Activated CD4-positive, alpha-beta T cell treated with anti-CD3 and anti-CD28 coated beads, Interleukin-2, Interleukin-6, amounts not matched to agents 100 ng/mL and 50 ng/mL, durations not matched to agents 16 hours and 8 hours (primary cell): Measurements from ENCODE around the gene AGTR1.
"Not testable (repeated sequence)": the region's sequence is repeated elsewhere in the genome, so short reads cannot be mapped to it uniquely, and the experiment has no call there.

Experiments
- DNase-seq: peaks from one replicate; pipeline ENCODE4 v3.0.0-alpha.2; 2020

The AGTR1 gene

GRCh38 chr3:148759430-148759829 is 61.7 kb downstream of the AGTR1 start:
- no peak for DNase-seq

- DNase-seq: no peak
These were observed 65.5 kb downstream of the AGTR1 start for GRCh38 chr3:148763156-148763680.

DNA sequence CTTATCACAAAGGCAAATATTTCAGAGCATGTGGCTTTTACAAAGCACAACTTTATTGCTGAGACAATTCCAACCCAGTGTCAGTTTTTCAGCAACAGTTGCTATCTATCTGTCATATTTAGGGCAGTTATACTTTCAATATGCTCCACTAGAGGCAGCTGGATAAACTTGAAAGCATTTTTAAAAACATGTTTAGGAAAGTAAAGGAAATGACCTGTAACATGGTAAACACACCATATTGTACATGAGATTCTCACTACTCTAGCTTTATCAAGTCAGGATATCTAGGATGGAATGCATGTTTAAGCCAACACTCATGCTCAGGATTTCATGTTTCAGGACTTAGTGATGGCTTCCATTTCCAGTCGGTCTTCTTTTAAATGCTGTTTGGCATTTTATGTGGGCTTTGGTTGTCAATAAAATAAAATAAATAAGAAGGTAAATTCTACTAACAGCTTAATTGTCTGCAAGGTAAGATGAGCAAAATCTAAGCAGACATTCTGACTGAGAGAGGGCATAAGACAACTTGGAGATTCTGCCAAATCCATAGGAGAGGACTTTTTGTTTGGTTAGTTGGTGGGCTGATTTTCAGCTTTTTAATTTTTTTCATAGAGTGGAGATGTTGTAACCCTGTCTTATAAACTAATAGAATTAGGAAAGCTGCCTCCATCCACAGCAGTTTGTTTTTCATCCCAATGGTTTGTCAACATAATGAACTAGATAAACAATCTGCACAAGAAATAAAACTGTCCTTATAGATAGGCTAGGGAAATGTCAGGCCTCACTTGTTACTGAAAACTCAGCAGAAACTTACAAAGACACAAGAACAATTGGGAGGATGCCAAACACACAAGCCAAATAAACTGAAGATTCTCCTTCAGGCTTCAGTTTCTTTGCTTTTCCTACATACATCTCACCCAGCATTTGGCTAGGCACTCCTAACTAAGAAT is 66.6 kb downstream of the AGTR1 start:
- no peak for DNase-seq

- no peak for DNase-seq
These were observed 74.7 kb downstream of the AGTR1 start for GRCh38 chr3:148772361-148772760.

DNA sequence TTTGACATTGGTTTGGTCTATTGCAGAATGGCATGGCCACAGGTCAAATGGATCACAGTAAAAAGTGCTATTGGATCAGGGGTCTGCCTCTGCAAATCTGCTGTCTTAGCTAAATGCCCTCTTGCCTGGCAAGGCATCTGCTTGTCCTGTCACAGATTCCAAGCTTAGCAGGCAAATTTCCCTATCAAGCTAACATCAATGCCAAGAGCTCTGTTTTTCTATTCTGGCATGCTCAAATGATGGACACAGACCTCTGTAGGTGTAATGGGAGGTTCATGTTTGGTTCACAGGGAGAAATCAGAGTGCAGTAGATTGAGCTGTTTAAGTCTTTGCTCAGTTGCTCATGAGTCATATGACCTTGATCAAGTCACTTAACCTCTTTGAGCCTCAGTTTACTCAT is 75.1 kb downstream of the AGTR1 start:
- DNase-seq: no peak

- DNase-seq: no peak
These were observed 76.1 kb downstream of the AGTR1 start for GRCh38 chr3:148773805-148774204.

DNA sequence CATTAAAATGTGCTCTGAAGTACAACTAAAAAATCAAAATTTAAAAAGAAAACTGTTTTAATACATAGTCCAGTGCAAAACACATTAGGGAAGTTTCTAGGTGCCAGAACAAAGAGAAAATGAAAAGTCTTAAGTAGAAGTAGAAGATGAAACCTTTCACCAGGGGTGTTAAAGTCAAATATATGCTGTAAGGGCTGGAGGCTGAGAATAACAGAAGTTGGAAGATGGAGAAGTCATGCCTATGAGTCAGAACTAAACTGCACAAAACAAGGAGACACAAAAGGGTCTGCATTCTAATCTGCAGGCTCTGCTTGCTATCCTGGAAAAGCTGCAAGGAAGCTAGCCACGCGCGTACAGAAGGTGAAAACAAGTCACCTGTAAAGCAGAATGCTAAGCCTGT is 81.2 kb downstream of the AGTR1 start:
- DNase-seq: no peak

- DNase-seq: not testable (repeated sequence)
These were observed 87.3 kb downstream of the AGTR1 start for GRCh38 chr3:148785026-148785425.

- DNase-seq: not testable (repeated sequence)
These were observed 88.5 kb downstream of the AGTR1 start for GRCh38 chr3:148786159-148786558.

DNA sequence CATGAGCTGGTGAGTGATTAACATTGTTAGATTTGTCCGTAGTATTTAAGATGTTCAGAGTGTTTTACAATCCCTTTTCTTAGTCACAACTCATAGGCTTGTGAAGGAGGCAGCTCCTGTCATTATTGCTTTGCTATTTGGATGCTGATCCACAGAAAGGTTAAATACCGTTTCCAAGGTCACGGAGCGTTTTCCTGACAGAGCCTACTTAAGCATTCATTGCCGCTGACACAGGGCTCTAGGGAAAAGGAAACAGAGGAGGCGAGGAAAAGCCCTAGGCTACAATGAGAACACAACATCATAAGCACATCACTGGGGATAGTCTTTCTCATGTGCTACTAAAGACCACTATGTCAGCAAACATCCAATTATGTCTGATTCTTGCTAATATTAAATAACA is 91.4 kb downstream of the AGTR1 start:
- DNase-seq: no peak

DNA sequence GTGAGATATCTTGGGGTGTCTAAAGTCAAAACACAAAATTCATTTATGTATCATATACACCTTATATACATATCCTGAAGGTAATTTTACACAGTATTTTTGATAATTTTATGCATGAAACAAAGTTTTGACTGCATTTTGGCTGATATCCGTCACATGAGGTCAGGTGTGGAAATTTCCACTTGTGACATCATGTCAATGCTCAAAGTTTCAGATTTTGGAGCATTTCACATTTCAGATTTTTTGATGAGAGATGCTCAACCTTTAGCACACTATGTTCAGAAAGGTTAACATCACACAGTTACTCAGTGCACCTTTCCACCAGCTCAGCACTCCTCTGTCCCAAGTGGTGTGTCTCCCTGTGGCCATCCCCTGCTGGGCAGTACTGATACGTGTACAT is 92.2 kb downstream of the AGTR1 start:
- no peak for DNase-seq

DNA sequence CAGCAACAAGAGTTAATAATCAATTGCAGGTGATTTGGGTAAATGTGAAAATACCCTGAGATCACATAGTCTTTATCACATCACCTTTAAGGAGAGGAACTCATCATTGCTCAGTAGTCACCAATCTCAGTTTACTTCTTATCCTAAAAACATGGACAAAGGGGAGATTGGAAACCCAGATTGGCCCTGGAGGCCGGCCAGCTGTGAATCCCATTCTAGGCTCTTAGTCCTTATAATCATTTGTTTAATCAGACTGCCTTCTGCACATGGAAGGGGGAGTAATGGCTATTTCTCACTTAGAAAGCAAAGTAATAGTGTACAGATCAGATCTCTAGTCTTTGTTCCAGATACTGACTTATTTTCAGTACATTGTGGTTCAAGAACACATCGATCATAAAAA is 92.7 kb downstream of the AGTR1 start:
- no peak for DNase-seq

GRCh38 chr3:148790851-148791735 is 93.4 kb downstream of the AGTR1 start:
- DNase-seq: no peak

- no peak for DNase-seq
These were observed 94.2 kb downstream of the AGTR1 start for GRCh38 chr3:148791920-148792319.

DNA sequence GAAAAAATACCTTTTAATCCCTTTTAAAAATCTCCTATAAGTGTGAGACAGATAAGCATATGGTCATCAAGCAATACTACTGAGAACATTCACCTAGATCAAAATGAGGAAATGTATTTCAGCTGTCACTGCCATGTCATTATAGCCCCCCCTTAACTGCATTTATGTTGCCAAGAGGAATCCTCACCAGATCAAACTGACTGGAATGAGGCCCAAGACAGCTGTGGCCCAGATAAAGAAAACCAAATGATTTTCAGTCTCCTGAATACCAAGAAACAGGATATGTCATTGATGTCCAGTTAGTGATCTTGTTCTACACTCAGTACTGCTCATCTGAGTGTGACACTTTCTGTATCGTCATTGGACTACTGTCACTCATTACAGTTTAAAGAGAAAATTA is 94.8 kb downstream of the AGTR1 start:
- no peak for DNase-seq
